IMR-90 (cell line): ENCODE results near the gene CCR8. TPM values are rescaled to one million over a fixed set of nuclear protein-coding genes. Genes with fewer than 3 reads are reported as not detected.

Experiments
- ATAC-seq: fragments of 200-7000 bp; cut with Tn5 transposase; 2 replicates; pipeline ENCODE4 v1.9.1; 2020; ENCODE audit warnings: low read depth, mild to moderate bottlenecking, moderate library complexity
- BruUV-seq: library from RNA; stranded (reverse); fragments of 400-500 nt; replicated peaks from 2 replicates; lab custom pipeline; 2021; lab: Mats Ljungman, UMichigan
- CTCF ChIA-PET: fragments of 300-600 bp; formaldehyde crosslinking; extraction: SDS; loops from one replicate; lab custom pipeline; 2021; ENCODE audit warnings: antibody characterized with exemption; lab: Yijun Ruan, JAX
- POLR2A ChIA-PET: fragments of 300-600 bp; sonication (Branson Sonifier 250); formaldehyde crosslinking; loops from one replicate; lab custom pipeline; 2022; ENCODE audit warnings: antibody characterized with exemption; ENCODE audit not compliant: unreplicated experiment; lab: Charles Lee
- DNase-seq: peaks from one replicate; pipeline ENCODE4 v3.0.0; 2013
- H2AFZ ChIP-seq: replicated peaks from 2 replicates; pipeline ENCODE3; 2013; ENCODE audit warnings: low read length, mild to moderate bottlenecking; ENCODE audit not compliant: poor library complexity
- H2AK5ac ChIP-seq: 2 replicates; pipeline ENCODE4 v1.6.1; 2013; ENCODE audit warnings: low read depth, low read length, inconsistent platforms
- H2AK9ac ChIP-seq: replicated peaks from 2 replicates; pipeline ENCODE3; 2013; ENCODE audit warnings: mild to moderate bottlenecking, low read depth, low read length, moderate library complexity; ENCODE audit not compliant: poor library complexity
- H2BK120ac ChIP-seq: 2 replicates; pipeline ENCODE4 v1.6.1; 2013; ENCODE audit warnings: low read depth, low read length, inconsistent platforms
- H2BK15ac ChIP-seq: 3 replicates; pipeline ENCODE4 v1.6.1; 2013; ENCODE audit warnings: low read depth, low read length, inconsistent platforms
- H2BK20ac ChIP-seq: 2 replicates; pipeline ENCODE4 v1.6.1; 2013; ENCODE audit warnings: low read depth, mild to moderate bottlenecking, inconsistent platforms, low read length, moderate library complexity
- H2BK5ac ChIP-seq: 2 replicates; pipeline ENCODE4 v1.6.1; 2013; ENCODE audit warnings: mild to moderate bottlenecking, low read depth, low read length, inconsistent platforms; ENCODE audit not compliant: poor library complexity, severe bottlenecking
- H3K14ac ChIP-seq: replicated peaks from 2 replicates; pipeline ENCODE4 v1.6.1; 2013; ENCODE audit warnings: low read depth, low read length, inconsistent platforms
- H3K18ac ChIP-seq: 2 replicates; pipeline ENCODE4 v1.6.1; 2013; ENCODE audit warnings: low read depth, low read length, control low read depth
- H3K23ac ChIP-seq: 2 replicates; pipeline ENCODE4 v1.6.1; 2013; ENCODE audit warnings: low read depth, low read length, inconsistent platforms
- H3K27ac ChIP-seq: 2 replicates; pipeline ENCODE4 v1.5.1; 2013; ENCODE audit warnings: mild to moderate bottlenecking, control low read depth, low read length; ENCODE audit not compliant: insufficient read depth
- H3K27me3 ChIP-seq: 2 replicates; pipeline ENCODE4 v1.6.1; 2013; ENCODE audit warnings: low read length; ENCODE audit not compliant: control insufficient read depth, insufficient read depth
- H3K36me3 ChIP-seq: 2 replicates; pipeline ENCODE4 v1.6.1; 2013; ENCODE audit warnings: low read length, mixed read lengths; ENCODE audit not compliant: control insufficient read depth, insufficient read depth
- H3K4ac ChIP-seq: 2 replicates; pipeline ENCODE4 v1.6.1; 2013; ENCODE audit warnings: low read depth, low read length, inconsistent platforms
- H3K4me1 ChIP-seq: 2 replicates; pipeline ENCODE4 v1.6.1; 2013; ENCODE audit warnings: low read length, mixed read lengths; ENCODE audit not compliant: control insufficient read depth, insufficient read depth
- H3K4me2 ChIP-seq: 2 replicates; pipeline ENCODE4 v1.6.1; 2013; ENCODE audit warnings: low read depth, mild to moderate bottlenecking, control low read depth, low read length, moderate library complexity
- H3K4me3 ChIP-seq: 2 replicates; pipeline ENCODE4 v1.5.1; 2013; ENCODE audit warnings: low read depth, mild to moderate bottlenecking, control low read depth, low read length, moderate library complexity; ENCODE audit not compliant: insufficient read depth
- H3K56ac ChIP-seq: 2 replicates; pipeline ENCODE4 v1.6.1; 2013; ENCODE audit warnings: low read length, inconsistent platforms; ENCODE audit not compliant: insufficient read depth; ENCODE audit errors: extremely low read depth
- H3K79me1 ChIP-seq, 2 experiments: 2 replicates each; pipeline ENCODE4 v1.6.1; 2013; ENCODE audit warnings: low read length in 2 of 2, inconsistent platforms in 1 of 2, low read depth in 1 of 2
- H3K9ac ChIP-seq: 2 replicates; pipeline ENCODE4 v1.6.1; 2013; ENCODE audit warnings: low read depth, low read length, control low read depth
- H3K9me1 ChIP-seq: 2 replicates; pipeline ENCODE4 v1.6.1; 2013; ENCODE audit warnings: low read length, inconsistent platforms; ENCODE audit not compliant: insufficient read depth
- H3K9me3 ChIP-seq: 2 replicates; pipeline ENCODE4 v1.6.1; 2013; ENCODE audit warnings: low read length; ENCODE audit not compliant: control insufficient read depth, insufficient read depth
- H4K20me1 ChIP-seq: 2 replicates; pipeline ENCODE4 v1.6.1; 2013; ENCODE audit warnings: low read length, inconsistent platforms; ENCODE audit not compliant: insufficient read depth
- H4K5ac ChIP-seq: 2 replicates; pipeline ENCODE4 v1.6.1; 2013; ENCODE audit warnings: mild to moderate bottlenecking, low read depth, low read length, control low read depth
- H4K8ac ChIP-seq, 2 experiments: 2 replicates each; pipeline ENCODE4 v1.6.1; 2013; ENCODE audit warnings: low read depth in 2 of 2, low read length in 2 of 2, control low read depth in 1 of 2, inconsistent platforms in 1 of 2
- H4K91ac ChIP-seq: 2 replicates; pipeline ENCODE4 v1.6.1; 2013; ENCODE audit warnings: low read depth, low read length, inconsistent platforms; ENCODE audit not compliant: insufficient read depth
- CEBPB ChIP-seq: IDR thresholded peaks from 2 replicates; pipeline ENCODE4 v1.6.1; 2012; ENCODE audit warnings: low read depth, low read length, improper control_type of control experiment
- NFE2L2 ChIP-seq: fragments of 150-350 bp; IDR thresholded peaks from 2 replicates; pipeline ENCODE4 v1.6.1; 2016; ENCODE audit warnings: low read depth, mild to moderate bottlenecking, low read length
- POLR2A ChIP-seq: IDR thresholded peaks from 2 replicates; pipeline ENCODE4 v1.6.1; 2012; ENCODE audit warnings: mild to moderate bottlenecking, low read depth, low read length
- WGBS, 2 experiments: methylation state at CpG; one replicate each; pipeline versions ENCODE4 v1.1.5 to v1.1.7; 2013; ENCODE audit warnings: missing lambda C conversion rate in 2 of 2; ENCODE audit not compliant: insufficient read length in 1 of 2; ENCODE audit errors: extremely low coverage in 2 of 2; 5-methylcytosine and 5-hydroxymethylcytosine counted together
- dilution Hi-C: fragments of 300-500 bp; cut with HindIII; formaldehyde crosslinking; loops from one replicate; pipeline ENCODE4 v1.14.3; 2018; ENCODE audit warnings: low sequenced_read_pairs; ENCODE audit not compliant: unreplicated experiment
- in situ Hi-C: fragments of 300-500 bp; cut with MboI; formaldehyde crosslinking; loops from 3 replicates; pipeline ENCODE4 v1.14.3; 2019; ENCODE audit warnings: low sequenced_read_pairs, inconsistent platforms, mixed read lengths
- intact Hi-C: fragments of 100-400 bp; cut with micrococcal nuclease; formaldehyde crosslinking; loops from 2 replicates; pipeline ENCODE4 v1.10.0; 2022
- polyA plus RNA-seq, 3 experiments: library from polyadenylated mRNA; depleted of rRNA; stranded (reverse); fragments of >200 nt; gene quantifications; 2 replicates each; pipeline ENCODE4 v1.2.3, GENCODE V29; 2012; ENCODE audit warnings: low replicate concordance in 1 of 3
- total RNA-seq: library from RNA; depleted of rRNA; stranded (reverse); fragments of >200 nt; gene quantifications from 2 replicates; pipeline ENCODE4 v1.2.3, GENCODE V29; 2012

CCR8 gene
- total and polyA plus RNA-seq, 2 of the 4 experiments (the other 2 are of a cell fraction): not detected

- Histone ChIP-seq H4K8ac (no peak overlapping the region), H3K9me3 (no peaks in the 10 kb centered on the region), H2AFZ (no peak overlapping the region), H3K9me1 (no peaks in the 10 kb centered on the region), H2BK5ac (no peak overlapping the region), H2BK20ac (no peak overlapping the region), H2BK120ac (no peak overlapping the region), H4K5ac (no peak overlapping the region), H4K91ac (no peak overlapping the region), H3K27me3 (no peaks in the 10 kb centered on the region), H2AK9ac (no peak overlapping the region), H2BK15ac (no peak overlapping the region), H3K4me1 (no peaks in the 10 kb centered on the region), H4K20me1 (no peaks in the 10 kb centered on the region; the same call in 1 of the 2 replicates), H3K27ac (no peak overlapping the region), H3K23ac (no peak overlapping the region), H3K36me3 (no peaks in the 10 kb centered on the region), H3K4ac (no peak overlapping the region), H3K14ac (no peak overlapping the region), H3K18ac (no peak overlapping the region), H3K56ac (no peak overlapping the region), H3K79me1 (no peaks in the 10 kb centered on the region), H3K9ac (no peak overlapping the region), H3K4me2 (no peak overlapping the region), H2AK5ac (no peak overlapping the region), H3K4me3 (no peak overlapping the region)
- WGBS, 2 experiments: 30% methylated on average over 5 of the region's 8 CpGs; no CpG with 5 or more reads in 1 of the 2 experiments
- ChIA-PET CTCF (interaction anchor here (0.6 to 2.8 kb wide), 23 partner anchors 9 to 1406 kb away, joined by 3 to 39 read pairs (median 4); partner anchors contain the start of genes CX3CR1 and XIRP1), POLR2A (no interaction called here)
- dilution Hi-C loops: no loop called here
- no TSS peak for BruUV-seq
- TF ChIP-seq NFE2L2 (no peak), POLR2A (no peak), CEBPB (0 out of 2 replicates have a peak, but pooled peaks have one; percentile 4)
- DNase-seq (no peak), ATAC-seq (no peak)
- intact Hi-C loops: loop anchor here (1.0 kb wide), 5 partner anchors 79 to 186 kb away; partner anchors contain the start of genes GORASP1 and TTC21A
- in situ Hi-C loops: loop anchor here (5.0 kb wide), 1 partner anchor 160 kb away; no protein-coding TSS in a partner anchor
Measured at GRCh38 chr3:39287216-39288164, 42.0 kb upstream of the CCR8 start.
